GM18499 (cell line): ENCODE data around the gene VANGL2.
A peak's percentile ranks its signal among the peaks of the same experiment; 100 is the strongest.

Source experiments
- ATAC-seq: cut with Tn5 transposase; IDR thresholded peaks from one replicate; pipeline ENCODE4 v1.9.1; 2021; ENCODE audit warnings: moderate number of reproducible peaks; ENCODE audit not compliant: insufficient read depth, unreplicated experiment

The VANGL2 gene

GRCh38 chr1:160421881-160422280, 21.5 kb downstream of the VANGL2 start:
- no peak for ATAC-seq

- no peak for ATAC-seq
These were observed 23.6 kb downstream of the VANGL2 start for GRCh38 chr1:160423966-160424365.

- no peak for ATAC-seq
These were observed 25.5 kb downstream of the VANGL2 start for GRCh38 chr1:160425847-160426246.

GRCh38 chr1:160427625-160428024, 27.3 kb downstream of the VANGL2 start:
- no peak for ATAC-seq

GRCh38 chr1:160428053-160428452, 27.7 kb downstream of the VANGL2 start:
- ATAC-seq = no peak

GRCh38 chr1:160428655-160429054, 28.3 kb downstream of the VANGL2 start:
- ATAC-seq = no peak

GRCh38 chr1:160429125-160429561, 28.8 kb downstream of the VANGL2 start:
- peak; percentile 4 for ATAC-seq

GRCh38 chr1:160429702-160430535, 29.6 kb downstream of the VANGL2 start:
- peak; percentile 39 for ATAC-seq

- ATAC-seq = no peak
These were observed 30.6 kb downstream of the VANGL2 start for GRCh38 chr1:160431006-160431405.

- no peak for ATAC-seq
These were observed 31.2 kb downstream of the VANGL2 start for GRCh38 chr1:160431571-160431970.

GRCh38 chr1:160432371-160432786, 32.0 kb downstream of the VANGL2 start:
- peak; percentile 56 for ATAC-seq

GRCh38 chr1:160436966-160437365, 36.6 kb downstream of the VANGL2 start:
- no peak for ATAC-seq

GRCh38 chr1:160437432-160438316, 37.3 kb downstream of the VANGL2 start:
- no peak for ATAC-seq

GRCh38 chr1:160438317-160438918, 38.1 kb downstream of the VANGL2 start:
- no peak for ATAC-seq

- no peak for ATAC-seq
These were observed 38.6 kb downstream of the VANGL2 start for GRCh38 chr1:160438935-160439334.

GRCh38 chr1:160439718-160440117, 39.4 kb downstream of the VANGL2 start:
- ATAC-seq = no peak

GRCh38 chr1:160446945-160447600, 46.7 kb downstream of the VANGL2 start:
- ATAC-seq = no peak

GRCh38 chr1:160449494-160449893, 49.1 kb downstream of the VANGL2 start:
- no peak for ATAC-seq

- ATAC-seq = no peak
These were observed 50.9 kb downstream of the VANGL2 start for GRCh38 chr1:160451119-160451858.

- no peak for ATAC-seq
These were observed 51.5 kb downstream of the VANGL2 start for GRCh38 chr1:160451859-160452232.
